Right lobe of liver (tissue), 4 donors: ENCODE measurements around the gene AIMP1.

ENCODE experiments used
- CTCF ChIP-seq, 4 donors: fragments of 200-600 bp in 3 of 4; fragments of 450-650 bp in 1 of 4; IDR thresholded peaks; one replicate each; pipeline versions ENCODE4 v1.5.1 to v1.8.0; 2016 to 2022; ENCODE audit warnings: antibody characterized with exemption in 4 of 4, mild to moderate bottlenecking in 2 of 4
- POLR2A ChIP-seq: fragments of 450-650 bp; IDR thresholded peaks from one replicate; pipeline ENCODE4 v1.6.1; 2017; ENCODE audit warnings: antibody characterized with exemption, mild to moderate bottlenecking
- donor health status: DM: no; HTN: no; CAD: no.
- donor health status: DM: no; HTN: no; CAD: no.
- donor health status: DM: no; HTN: yes; CAD: no.

- TF ChIP-seq CTCF (IDR thresholded peaks at IDR 0.05) (no peak), POLR2A (no peak)
Measured at GRCh38 chr4:106353786-106354185, 37.4 kb downstream of the AIMP1 start.
